ENCODE measurements around the gene PLIN5. TPM values are rescaled to one million over a fixed set of nuclear protein-coding genes. Genes with fewer than 3 reads are reported as not detected.

Gene PLIN5
- total RNA-seq, 2 experiments from 2014 or later, result 0.27 TPM; not detected in 1

GRCh38 chr19:4505570-4506448, 29.2 kb downstream of the PLIN5 start:
- Mint-ChIP-seq H3K27me3 (no peaks in the 10 kb centered on the region), H3K36me3 (ENCODE audit: low read depth) (peaks cover 3% of the 10 kb centered on the region), H3K9me3 (no peaks in the 10 kb centered on the region), H3K4me1 (ENCODE audit: low read depth) (peaks cover 8% of the 10 kb centered on the region), H3K27ac (no peak overlapping the region), H3K4me3 (no peak overlapping the region)
- intact Hi-C loops (cut with micrococcal nuclease), result no loop called here
- ChIA-PET POLR2A (no interaction called here), CTCF (interaction anchor here (0.7 kb wide), 1 partner anchor 187 kb away, joined by 3 read pairs; no protein-coding TSS in a partner anchor)
- ATAC-seq, result no peak
- TF ChIP-seq CTCF (IDR thresholded peaks at IDR 0.05), result no peak
- no peak for DNase-seq

- TF ChIP-seq CTCF (IDR thresholded peaks at IDR 0.05), result no peak
- Mint-ChIP-seq H3K36me3 (ENCODE audit: low read depth) (peaks cover 3% of the 10 kb centered on the region), H3K4me3 (no peak overlapping the region), H3K27me3 (no peaks in the 10 kb centered on the region), H3K27ac (no peak overlapping the region), H3K9me3 (no peaks in the 10 kb centered on the region), H3K4me1 (ENCODE audit: low read depth) (peaks cover 8% of the 10 kb centered on the region)
- ATAC-seq (no peak), DNase-seq (no peak)
- CTCF ChIA-PET, result no interaction called here
- POLR2A ChIA-PET, result no interaction called here
- intact Hi-C loops (cut with micrococcal nuclease), result no loop called here
Measured at GRCh38 chr19:4504891-4505569, 30.0 kb downstream of the PLIN5 start.

- H3K9me3 Mint-ChIP-seq, result no peaks in the 10 kb centered on the region
- POLR2A ChIA-PET, result no interaction called here
- no peak overlapping the region for H3K4me3 Mint-ChIP-seq
- peaks cover 3% of the 10 kb centered on the region for H3K36me3 Mint-ChIP-seq (ENCODE audit: low read depth)
- DNase-seq, result no peak
- H3K4me1 Mint-ChIP-seq (ENCODE audit: low read depth), result peaks cover 8% of the 10 kb centered on the region
- intact Hi-C loops (cut with micrococcal nuclease), result no loop called here
- no peak for TF ChIP-seq CTCF (IDR thresholded peaks at IDR 0.05)
- H3K27ac Mint-ChIP-seq, result no peak overlapping the region
- ATAC-seq, result no peak
- no peaks in the 10 kb centered on the region for H3K27me3 Mint-ChIP-seq
- CTCF ChIA-PET, result no interaction called here
Measured at GRCh38 chr19:4504297-4504701, 30.7 kb downstream of the PLIN5 start.

GRCh38 chr19:4503825-4504170, 31.2 kb downstream of the PLIN5 start:
- ATAC-seq (no peak), DNase-seq (no peak)
- Mint-ChIP-seq H3K4me3 (no peak overlapping the region), H3K36me3 (ENCODE audit: low read depth) (peaks cover 3% of the 10 kb centered on the region), H3K27me3 (no peaks in the 10 kb centered on the region), H3K27ac (no peak overlapping the region), H3K4me1 (ENCODE audit: low read depth) (peaks cover 8% of the 10 kb centered on the region), H3K9me3 (no peaks in the 10 kb centered on the region)
- TF ChIP-seq CTCF (IDR thresholded peaks at IDR 0.05), result no peak
- ChIA-PET POLR2A (no interaction called here), CTCF (interaction anchor here (1.2 kb wide), 1 partner anchor 22 kb away, joined by 4 read pairs; no protein-coding TSS in a partner anchor)
- intact Hi-C loops (cut with micrococcal nuclease), result no loop called here
